IPS DF 6.9 (cell line): ENCODE measurements around the gene PIEZO1.
"Not testable (repeated sequence)": the region's sequence is repeated elsewhere in the genome, so short reads cannot be mapped to it uniquely, and the experiment has no call there.

Experiments used
- DNase-seq: peaks from one replicate; pipeline ENCODE4 v3.0.0-alpha.2; 2013; ENCODE audit warnings: low read depth, low spot score
- H3K27ac ChIP-seq: one replicate; pipeline ENCODE4 v1.5.1; 2013; ENCODE audit warnings: low read length, control low read depth
- H3K27me3 ChIP-seq: 2 replicates; pipeline ENCODE4 v1.6.1; 2013; ENCODE audit warnings: mild to moderate bottlenecking, low read length; ENCODE audit not compliant: control insufficient read depth, insufficient read depth
- H3K36me3 ChIP-seq: 2 replicates; pipeline ENCODE4 v1.6.1; 2013; ENCODE audit warnings: low read length; ENCODE audit not compliant: control insufficient read depth, insufficient read depth
- H3K4me1 ChIP-seq: 2 replicates; pipeline ENCODE4 v1.6.1; 2013; ENCODE audit warnings: low read length; ENCODE audit not compliant: control insufficient read depth, insufficient read depth
- H3K4me3 ChIP-seq: 2 replicates; pipeline ENCODE4 v1.5.1; 2013; ENCODE audit warnings: mild to moderate bottlenecking, low read length
- H3K9me3 ChIP-seq: 2 replicates; pipeline ENCODE4 v1.6.1; 2013; ENCODE audit warnings: low read length, inconsistent platforms; ENCODE audit not compliant: control insufficient read depth, insufficient read depth
- WGBS: extraction: QIAGEN DNeasy Blood & Tissue Kit; methylation state at CpG from one replicate; pipeline ENCODE4 v1.1.7; 2013; ENCODE audit warnings: mixed read lengths, missing lambda C conversion rate; ENCODE audit not compliant: insufficient read length, insufficient coverage; 5-methylcytosine and 5-hydroxymethylcytosine counted together

The PIEZO1 gene

GRCh38 chr16:88772871-88773811, 11.9 kb downstream of the PIEZO1 start:
- H3K27ac ChIP-seq, result no peak overlapping the region
- no peak overlapping the region for H3K4me3 ChIP-seq
- DNase-seq, result no peak
- H3K4me1 ChIP-seq, result peaks cover 21% of the 10 kb centered on the region
- H3K27me3 ChIP-seq, result no peaks in the 10 kb centered on the region
- no CpG with 5 or more reads among the region's 29 CpGs for WGBS
- no peaks in the 10 kb centered on the region for H3K9me3 ChIP-seq
- H3K36me3 ChIP-seq, result no peaks in the 10 kb centered on the region

DNA sequence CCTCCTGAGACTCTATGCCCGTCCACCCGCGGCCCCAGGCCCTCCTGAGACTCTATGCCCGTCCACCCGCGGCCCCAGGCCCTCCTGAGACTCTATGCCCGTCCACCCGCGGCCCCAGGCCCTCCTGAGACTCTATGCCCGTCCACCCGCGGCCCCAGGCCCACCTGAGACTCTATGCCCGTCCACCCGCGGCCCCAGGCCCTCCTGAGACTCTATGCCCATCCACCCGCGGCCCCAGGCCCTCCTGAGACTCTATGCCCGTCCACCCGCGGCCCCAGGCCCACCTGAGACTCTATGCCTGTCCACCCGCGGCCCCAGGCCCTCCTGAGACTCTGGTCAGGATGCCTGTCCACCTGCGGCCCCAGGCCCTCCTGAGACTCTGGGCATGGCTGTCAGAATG, 13.2 kb downstream of the PIEZO1 start:
- not testable (repeated sequence) for DNase-seq, H3K27me3 ChIP-seq, H3K9me3 ChIP-seq, H3K27ac ChIP-seq, H3K4me3 ChIP-seq, H3K36me3 ChIP-seq
- no CpG with 5 or more reads among the region's 23 CpGs for WGBS
- H3K4me1 ChIP-seq, result peaks cover 19% of the 10 kb centered on the region

- Histone ChIP-seq H3K36me3 (no peaks in the 10 kb centered on the region), H3K9me3 (no peaks in the 10 kb centered on the region), H3K4me3 (no peak overlapping the region), H3K4me1 (peaks cover 19% of the 10 kb centered on the region), H3K27me3 (no peaks in the 10 kb centered on the region), H3K27ac (no peak overlapping the region)
- WGBS, result no CpG with 5 or more reads among the region's 19 CpGs
- DNase-seq, result no peak
Observed at GRCh38 chr16:88771294-88771772, 13.7 kb downstream of the PIEZO1 start.

DNA sequence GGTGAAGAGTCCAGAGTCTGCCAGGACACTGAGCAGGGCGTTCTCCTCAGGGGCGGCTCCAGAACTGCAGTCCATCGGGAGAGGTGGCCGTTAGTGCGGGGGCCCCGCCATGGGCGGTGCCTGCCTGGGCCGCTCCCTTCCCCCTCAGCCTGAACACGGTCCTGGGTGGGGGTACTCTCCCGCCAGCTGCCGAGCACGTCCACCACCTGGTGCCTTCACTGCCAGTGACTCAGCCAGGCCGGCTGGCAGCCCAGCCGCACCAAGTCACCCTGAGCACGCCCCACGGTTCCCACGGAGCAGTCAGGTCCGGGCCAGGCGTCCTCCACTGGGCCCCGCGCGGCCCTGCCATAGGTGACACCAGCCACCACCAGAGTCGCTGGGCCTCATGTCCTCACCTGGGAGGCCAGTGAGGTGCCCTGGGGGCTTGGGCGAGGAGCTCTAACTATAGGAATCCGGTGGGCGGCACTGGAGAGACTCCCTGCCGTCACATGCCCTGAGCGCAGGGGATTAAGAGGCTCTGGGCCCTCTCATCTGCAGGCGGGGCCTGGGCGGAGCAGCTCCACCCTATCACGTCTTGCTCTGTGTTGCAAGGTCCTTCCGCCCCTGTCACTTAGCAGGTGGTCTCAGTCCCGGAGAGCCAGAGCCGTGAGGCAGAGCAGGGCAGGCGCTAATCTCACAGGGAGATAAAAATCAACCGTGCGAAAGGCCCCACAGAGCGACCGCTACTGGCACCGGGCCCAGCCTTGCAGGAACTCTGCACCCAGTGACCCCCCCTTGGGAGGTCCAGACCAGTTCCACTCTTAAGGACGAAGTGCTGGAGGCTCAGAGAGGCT, 14.3 kb downstream of the PIEZO1 start:
- H3K36me3 ChIP-seq, result no peaks in the 10 kb centered on the region
- peaks cover 19% of the 10 kb centered on the region for H3K4me1 ChIP-seq
- no CpG with 5 or more reads among the region's 41 CpGs for WGBS
- DNase-seq, result no peak
- no peak overlapping the region for H3K4me3 ChIP-seq
- no peaks in the 10 kb centered on the region for H3K27me3 ChIP-seq
- H3K27ac ChIP-seq, result no peak overlapping the region
- no peaks in the 10 kb centered on the region for H3K9me3 ChIP-seq

GRCh38 chr16:88769617-88770460, 15.2 kb downstream of the PIEZO1 start:
- Histone ChIP-seq H3K4me3 (no peak overlapping the region), H3K27ac (no peak overlapping the region), H3K27me3 (no peaks in the 10 kb centered on the region), H3K4me1 (peaks cover 22% of the 10 kb centered on the region), H3K36me3 (no peaks in the 10 kb centered on the region), H3K9me3 (no peaks in the 10 kb centered on the region)
- no CpG with 5 or more reads among the region's 30 CpGs for WGBS
- DNase-seq, result no peak

GRCh38 chr16:88768071-88768783, 16.8 kb downstream of the PIEZO1 start:
- no peak for DNase-seq
- no CpG with 5 or more reads among the region's 24 CpGs for WGBS
- H3K27ac ChIP-seq, result no peak overlapping the region
- peaks cover 26% of the 10 kb centered on the region for H3K4me1 ChIP-seq
- H3K4me3 ChIP-seq, result no peak overlapping the region
- no peaks in the 10 kb centered on the region for H3K27me3 ChIP-seq
- H3K36me3 ChIP-seq, result no peaks in the 10 kb centered on the region
- H3K9me3 ChIP-seq, result no peaks in the 10 kb centered on the region

GRCh38 chr16:88767546-88768070, 17.4 kb downstream of the PIEZO1 start:
- Histone ChIP-seq H3K36me3 (no peaks in the 10 kb centered on the region; the same call in 1 of the 2 replicates), H3K27me3 (no peaks in the 10 kb centered on the region), H3K4me1 (peaks cover 29% of the 10 kb centered on the region), H3K4me3 (no peak overlapping the region), H3K9me3 (no peaks in the 10 kb centered on the region), H3K27ac (no peak overlapping the region)
- no peak for DNase-seq
- WGBS, result no CpG with 5 or more reads among the region's 12 CpGs

DNA sequence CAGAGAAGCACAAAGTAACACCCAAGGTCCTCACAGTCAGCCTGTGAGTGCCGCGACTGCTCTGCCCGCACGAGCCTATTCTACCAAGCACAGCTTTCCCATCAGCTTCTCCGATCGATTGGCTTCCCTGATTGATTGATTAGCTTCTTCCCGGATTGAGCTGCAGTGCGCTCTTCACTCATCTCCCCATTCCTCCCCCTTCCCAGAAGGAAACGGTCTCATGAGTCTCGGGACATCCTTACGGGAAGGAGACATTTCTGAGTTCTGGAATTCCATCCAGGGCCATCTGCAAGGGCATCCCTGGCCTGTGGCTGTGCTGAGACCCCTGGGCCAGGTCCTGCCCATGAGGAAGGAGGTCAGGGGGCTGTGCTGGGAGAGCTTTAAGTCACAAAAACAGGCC, 18.0 kb downstream of the PIEZO1 start:
- Histone ChIP-seq H3K4me1 (peaks cover 34% of the 10 kb centered on the region), H3K36me3 (no peaks in the 10 kb centered on the region; the same call in 1 of the 2 replicates), H3K27ac (no peak overlapping the region), H3K9me3 (no peaks in the 10 kb centered on the region), H3K4me3 (no peak overlapping the region), H3K27me3 (no peaks in the 10 kb centered on the region)
- no peak for DNase-seq
- no CpG with 5 or more reads among the region's 11 CpGs for WGBS

GRCh38 chr16:88764913-88765349, 20.1 kb downstream of the PIEZO1 start:
- H3K4me3 ChIP-seq, result no peak overlapping the region
- peaks cover 25% of the 10 kb centered on the region for H3K4me1 ChIP-seq
- H3K27ac ChIP-seq, result no peak overlapping the region
- no peaks in the 10 kb centered on the region for H3K9me3 ChIP-seq
- no peak for DNase-seq
- no CpG with 5 or more reads among the region's 9 CpGs for WGBS
- H3K36me3 ChIP-seq, result no peaks in the 10 kb centered on the region; the same call in 1 of the 2 replicates
- no peaks in the 10 kb centered on the region for H3K27me3 ChIP-seq
